Adrenal gland (tissue), 12 donors: ENCODE measurements around the gene IL20RA. TPM values are rescaled to one million over a fixed set of nuclear protein-coding genes. Genes with fewer than 3 reads are reported as not detected.
A peak's percentile ranks its signal among the peaks of the same experiment; 100 is the strongest.

Experiments used
- DNase-seq, 7 donors: peaks; one replicate each; pipeline ENCODE4 v3.0.0-alpha.2; 2019 to 2020
- H3K27ac ChIP-seq, 5 donors: fragments of 200-600 bp; sonication (generic) in 4 of 5; 1 replicate in 3 of 5; 2 replicates in 2 of 5; pipeline versions ENCODE4 v1.5.1 to v1.8.0; 2016 to 2020; ENCODE audit warnings: mild to moderate bottlenecking in 1 of 5
- H3K27me3 ChIP-seq: fragments of 200-600 bp; 2 replicates; pipeline ENCODE4 v1.8.0; 2021
- H3K36me3 ChIP-seq, 2 donors: fragments of 200-600 bp; replicated peaks in 1 of 2; 1 replicate in 1 of 2; 2 replicates in 1 of 2; pipeline versions ENCODE4 v1.5.1 to v1.8.0; 2018 to 2022
- H3K4me1 ChIP-seq, 2 donors: fragments of 200-600 bp; replicated peaks in 1 of 2; 1 replicate in 1 of 2; 2 replicates in 1 of 2; pipeline versions ENCODE4 v1.5.1 to v1.8.0; 2018 to 2021
- H3K4me3 ChIP-seq, 4 donors: fragments of 200-600 bp; sonication (generic) in 3 of 4; one replicate each; pipeline ENCODE4 v1.5.1; 2016 to 2018
- H3K9me3 ChIP-seq, 3 donors: fragments of 200-600 bp; sonication (generic) in 1 of 3; replicated peaks in 1 of 3; 1 replicate in 2 of 3; 2 replicates in 1 of 3; pipeline versions ENCODE4 v1.5.1 to v1.8.0; 2016 to 2021
- POLR2A ChIP-seq, 2 donors: fragments of 450-650 bp; IDR thresholded peaks; one replicate each; pipeline ENCODE4 v1.6.1; 2017; ENCODE audit warnings: antibody characterized with exemption in 2 of 2, mild to moderate bottlenecking in 2 of 2, moderate library complexity in 1 of 2
- WGBS, 4 donors: extraction: QIAGEN DNeasy Blood & Tissue Kit in 2 of 4; methylation state at CpG; one replicate each; pipeline versions ENCODE4 v1.1.5 to v1.1.7; 2013 to 2017; 5-methylcytosine and 5-hydroxymethylcytosine counted together
- intact Hi-C, 2 donors: fragments of 100-400 bp; cut with DNase I; formaldehyde crosslinking; loops; one replicate each; pipeline versions ENCODE4 v1.14.1 to v1.15.0; 2022 to 2023
- polyA plus RNA-seq, 3 donors: library from polyadenylated mRNA; stranded (reverse); fragments of 200-250 nt in 2 of 3; fragments of 350-450 nt in 1 of 3; fragmentation: Illumina TruSeq in 1 of 3; extraction: RNeasy Lipid Tissue Mini Kit (QIAGEN cat#74804) in 1 of 3; gene quantifications; one replicate each; pipeline ENCODE4 v1.2.3, GENCODE V29; 2013 to 2014
- total RNA-seq, 9 donors: library from RNA; depleted of rRNA in 4 of 9; stranded (reverse); fragments of >200 nt in 4 of 9; fragments of 120-200 nt in 1 of 9; fragmentation: NEBNext Ultra II Directional in 1 of 9; extraction: Animal tissue kit (Norgen Biotek cat#: 25700) in 1 of 9; gene quantifications; one replicate each; pipeline versions ENCODE4 v1.1.0 to v1.2.4, GENCODE V29; 2013 to 2023
- TF ChIP-seq, protein P1 (sequence below), 6 experiments: fragments of 450-650 bp in 4 of 6; fragments of 200-600 bp in 2 of 6; sonication (generic) in 1 of 6; IDR thresholded peaks; 1 replicate in 5 of 6; 2 replicates in 1 of 6; pipeline versions ENCODE4 v1.5.1 to v1.8.0; 2016 to 2021; ENCODE audit warnings: antibody characterized with exemption in 6 of 6, mild to moderate bottlenecking in 2 of 6, moderate library complexity in 1 of 6
- donor health status: healthy with polysubstance abuse.
- donor health status: Bipolar disorder and iron deficiency.
- donor health status: DM: yes; HTN: yes; CAD: no.
- donor health status: DM: no; HTN: no; CAD: no.
- donor health status: DM: no; HTN: no; CAD: no.
- donor health status: DM: yes; HTN: yes; CAD: no.

Gene IL20RA
- total and polyA plus RNA-seq, 12 donors: 6.6 to 23.5 (median 12.7) TPM

DNA sequence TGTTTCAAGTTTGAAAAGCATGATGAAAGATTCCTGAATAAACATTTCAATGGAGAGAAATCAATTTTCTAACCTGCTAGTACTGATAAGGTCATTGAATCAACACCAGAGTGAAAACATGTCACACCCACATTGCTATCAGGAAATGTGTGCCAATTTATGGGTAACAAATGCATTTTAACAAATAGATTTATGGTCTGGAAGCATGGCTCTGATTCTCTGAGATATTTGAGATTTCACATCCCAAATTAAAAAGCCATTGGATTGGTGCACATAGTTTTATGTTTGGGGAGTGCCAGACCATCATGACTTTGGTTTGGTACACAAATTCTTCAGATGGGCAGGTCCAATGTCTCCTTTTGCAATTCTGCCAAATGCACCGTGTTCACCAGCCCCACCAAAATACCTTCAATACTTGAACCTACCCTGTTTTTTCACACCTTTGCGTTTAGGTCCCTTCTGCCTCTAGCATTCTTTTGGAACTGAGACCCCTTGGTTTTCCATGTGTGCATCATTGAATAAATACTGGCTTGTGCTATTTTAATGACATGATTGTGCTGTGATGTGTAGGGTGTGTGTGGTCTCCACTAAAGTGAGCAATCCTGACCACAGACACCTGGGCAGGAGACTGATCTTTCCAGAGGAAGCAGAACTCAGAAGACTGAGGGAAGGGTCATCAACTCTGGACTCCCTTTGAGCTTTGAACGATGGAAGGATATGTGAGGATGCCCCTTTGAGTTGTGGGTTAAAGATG, 20.4 kb downstream of the IL20RA start:
- TF ChIP-seq POLR2A (IDR thresholded peaks at IDR 0.05): no peak
- TF ChIP-seq, protein P1, sequence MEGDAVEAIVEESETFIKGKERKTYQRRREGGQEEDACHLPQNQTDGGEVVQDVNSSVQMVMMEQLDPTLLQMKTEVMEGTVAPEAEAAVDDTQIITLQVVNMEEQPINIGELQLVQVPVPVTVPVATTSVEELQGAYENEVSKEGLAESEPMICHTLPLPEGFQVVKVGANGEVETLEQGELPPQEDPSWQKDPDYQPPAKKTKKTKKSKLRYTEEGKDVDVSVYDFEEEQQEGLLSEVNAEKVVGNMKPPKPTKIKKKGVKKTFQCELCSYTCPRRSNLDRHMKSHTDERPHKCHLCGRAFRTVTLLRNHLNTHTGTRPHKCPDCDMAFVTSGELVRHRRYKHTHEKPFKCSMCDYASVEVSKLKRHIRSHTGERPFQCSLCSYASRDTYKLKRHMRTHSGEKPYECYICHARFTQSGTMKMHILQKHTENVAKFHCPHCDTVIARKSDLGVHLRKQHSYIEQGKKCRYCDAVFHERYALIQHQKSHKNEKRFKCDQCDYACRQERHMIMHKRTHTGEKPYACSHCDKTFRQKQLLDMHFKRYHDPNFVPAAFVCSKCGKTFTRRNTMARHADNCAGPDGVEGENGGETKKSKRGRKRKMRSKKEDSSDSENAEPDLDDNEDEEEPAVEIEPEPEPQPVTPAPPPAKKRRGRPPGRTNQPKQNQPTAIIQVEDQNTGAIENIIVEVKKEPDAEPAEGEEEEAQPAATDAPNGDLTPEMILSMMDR (IDR thresholded peaks at IDR 0.05): no peak
- no peak overlapping the region for H3K27ac ChIP-seq
- H3K27me3 ChIP-seq: no peaks in the 10 kb centered on the region
- no peak for DNase-seq
- no peak overlapping the region for H3K4me3 ChIP-seq
- no peaks in the 10 kb centered on the region for H3K36me3 ChIP-seq
- intact Hi-C loops: no loop called here
- H3K4me1 ChIP-seq: no peaks in the 10 kb centered on the region
- WGBS, 4 donors: 88 to 96% (median 90%) methylated on average over 3 of the region's 3 CpGs
- H3K9me3 ChIP-seq: no peaks in the 10 kb centered on the region

- Histone ChIP-seq H3K36me3 (no peaks in the 10 kb centered on the region), H3K27ac (peak overlapping the region in 2 of 5 donors; percentile 56 to 60), H3K4me3 (no peak overlapping the region), H3K9me3 (no peaks in the 10 kb centered on the region), H3K4me1 (no peaks in the 10 kb centered on the region), H3K27me3 (no peaks in the 10 kb centered on the region)
- 25 to 41% (median 29%) methylated on average over 4 of the region's 4 CpGs for WGBS, 4 donors
- intact Hi-C loops: no loop called here
- TF ChIP-seq POLR2A (IDR thresholded peaks at IDR 0.05): peak in 1 of 2 donors; percentile 32
- TF ChIP-seq, protein P1 (IDR thresholded peaks at IDR 0.05): no peak
- DNase-seq: no peak
Measured at GRCh38 chr6:137020776-137021175, 24.0 kb downstream of the IL20RA start.

GRCh38 chr6:137019476-137020272, 25.1 kb downstream of the IL20RA start:
- intact Hi-C loops: no loop called here
- WGBS, 4 donors: 38 to 51% (median 46%) methylated on average over 4 of the region's 4 CpGs
- H3K27ac ChIP-seq: no peak overlapping the region
- H3K4me3 ChIP-seq: no peak overlapping the region
- H3K36me3 ChIP-seq: no peaks in the 10 kb centered on the region
- DNase-seq: no peak
- no peaks in the 10 kb centered on the region for H3K27me3 ChIP-seq
- H3K4me1 ChIP-seq: no peaks in the 10 kb centered on the region
- no peaks in the 10 kb centered on the region for H3K9me3 ChIP-seq
- no peak for TF ChIP-seq POLR2A (IDR thresholded peaks at IDR 0.05)
- TF ChIP-seq, protein P1 (IDR thresholded peaks at IDR 0.05): no peak

DNA sequence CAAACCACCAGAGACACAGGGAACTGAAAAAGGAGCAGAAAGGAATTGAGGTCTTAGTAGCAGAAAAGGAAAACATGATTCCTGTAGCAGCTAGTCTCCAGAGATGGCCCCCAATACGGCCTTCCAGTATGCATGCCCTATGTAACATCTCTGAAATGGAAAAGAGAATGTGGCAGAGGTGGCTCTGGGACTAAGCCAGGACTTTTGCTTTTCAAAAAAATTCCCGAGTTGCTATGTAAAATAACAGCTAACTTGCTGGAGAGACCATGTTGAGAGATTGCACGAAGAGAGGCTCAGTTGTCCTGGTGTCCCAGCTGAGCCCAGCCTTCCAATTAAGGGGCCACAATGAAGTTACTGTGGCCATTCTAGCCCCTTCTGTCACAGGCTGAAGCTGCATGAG, 27.7 kb downstream of the IL20RA start:
- no peaks in the 10 kb centered on the region for H3K36me3 ChIP-seq
- H3K9me3 ChIP-seq: no peaks in the 10 kb centered on the region
- WGBS, 4 donors: 58 to 76% (median 68%) methylated on average over 3 of the region's 3 CpGs
- intact Hi-C loops: no loop called here
- DNase-seq: no peak
- TF ChIP-seq POLR2A (IDR thresholded peaks at IDR 0.05): no peak
- TF ChIP-seq, protein P1 (IDR thresholded peaks at IDR 0.05): no peak
- no peaks in the 10 kb centered on the region for H3K27me3 ChIP-seq
- H3K27ac ChIP-seq: no peak overlapping the region
- H3K4me3 ChIP-seq: no peak overlapping the region
- peaks cover 0 to 8% of the 10 kb centered on the region in 2 donors for H3K4me1 ChIP-seq
